ENCODE results near the gene MACROH2A2.

Gene MACROH2A2

GRCh38 chr10:70147259-70147625 lies 94.6 kb downstream of the MACROH2A2 start:
- no peak overlapping the region for H4K91ac ChIP-seq (ENCODE audit: low read length)
- peak overlapping the region; percentile 61 for H3K27ac ChIP-seq (ENCODE audit: low read length, poor library complexity, severe bottlenecking)
- H2BK5ac ChIP-seq (ENCODE audit: low read depth, low read length, poor library complexity, severe bottlenecking) = no peak overlapping the region
- no peak overlapping the region for H2BK12ac ChIP-seq (ENCODE audit: low read length in 2 of 2)
- H2BK15ac ChIP-seq (ENCODE audit: low read depth, poor library complexity, severe bottlenecking) = no peak overlapping the region
- DNase-seq = no peak
- no peak overlapping the region for H3K4ac ChIP-seq (ENCODE audit: low read depth in 1 of 2, low read length in 2 of 2)
- no peak overlapping the region for H3K18ac ChIP-seq (ENCODE audit: low read depth in 1 of 2, low read length in 2 of 2)
- 67% methylated on average over 1 of the region's 2 CpGs for WGBS
- no peak overlapping the region for H2AK5ac ChIP-seq (ENCODE audit: low read length, severe bottlenecking)
- peak overlapping the region in 1 of 2 experiments; percentile 83 for H3K4me3 ChIP-seq (ENCODE audit: insufficient read depth in 1 of 2, low read depth in 1 of 2, low read length in 2 of 2)
- H3K9ac ChIP-seq (ENCODE audit: low read length) = peak overlapping the region; percentile 93
- H3K36me3 ChIP-seq (ENCODE audit: control insufficient read depth in 1 of 2, insufficient read depth in 2 of 2, low read depth in 1 of 2, low read length in 2 of 2) = peaks cover 60 to 62% of the 10 kb centered on the region in 2 experiments
- H2BK120ac ChIP-seq (ENCODE audit: low read depth, low read length) = no peak overlapping the region
- no peaks in the 10 kb centered on the region for H3K9me3 ChIP-seq (ENCODE audit: control insufficient read depth, low read length)
- no peak overlapping the region for H3K4me2 ChIP-seq (ENCODE audit: low read length, poor library complexity, severe bottlenecking)
- H3K14ac ChIP-seq (ENCODE audit: low read length in 2 of 2) = no peak overlapping the region
- no peak overlapping the region for H3K23ac ChIP-seq (ENCODE audit: low read length in 2 of 2)
- H3K79me1 ChIP-seq (replicated peaks; ENCODE audit: low read length, poor library complexity, severe bottlenecking) = peaks cover 31% of the 10 kb centered on the region
- H3K27me3 ChIP-seq (ENCODE audit: control insufficient read depth in 1 of 2, insufficient read depth in 1 of 2, low read length in 2 of 2) = no peaks in the 10 kb centered on the region
- H2AFZ ChIP-seq (ENCODE audit: low read depth, low read length) = no peak overlapping the region
- peaks cover 7% of the 10 kb centered on the region for H3K4me1 ChIP-seq (ENCODE audit: control insufficient read depth, insufficient read depth, low read depth, low read length)
- no peak overlapping the region for H4K8ac ChIP-seq (ENCODE audit: low read length)

GRCh38 chr10:70148516-70148915 lies 95.9 kb downstream of the MACROH2A2 start:
- H4K8ac ChIP-seq (ENCODE audit: low read length) = no peak overlapping the region
- H3K4me2 ChIP-seq (ENCODE audit: low read length, poor library complexity, severe bottlenecking) = no peak overlapping the region
- no peak overlapping the region for H3K4ac ChIP-seq (ENCODE audit: low read depth in 1 of 2, low read length in 2 of 2)
- H2AFZ ChIP-seq (ENCODE audit: low read depth, low read length) = no peak overlapping the region
- H3K36me3 ChIP-seq (ENCODE audit: control insufficient read depth in 1 of 2, insufficient read depth in 2 of 2, low read depth in 1 of 2, low read length in 2 of 2) = peaks cover 52 to 65% of the 10 kb centered on the region in 2 experiments
- H3K79me1 ChIP-seq (replicated peaks; ENCODE audit: low read length, poor library complexity, severe bottlenecking) = peaks cover 23% of the 10 kb centered on the region
- H3K14ac ChIP-seq (ENCODE audit: low read length in 2 of 2) = no peak overlapping the region
- no peak overlapping the region for H4K91ac ChIP-seq (ENCODE audit: low read length)
- no peak overlapping the region for H2BK5ac ChIP-seq (ENCODE audit: low read depth, low read length, poor library complexity, severe bottlenecking)
- peaks cover 7% of the 10 kb centered on the region for H3K4me1 ChIP-seq (ENCODE audit: control insufficient read depth, insufficient read depth, low read depth, low read length)
- H3K23ac ChIP-seq (ENCODE audit: low read length in 2 of 2) = no peak overlapping the region
- no peak overlapping the region for H2BK12ac ChIP-seq (ENCODE audit: low read length in 2 of 2)
- H3K18ac ChIP-seq (ENCODE audit: low read depth in 1 of 2, low read length in 2 of 2) = no peak overlapping the region
- no peak overlapping the region for H2AK5ac ChIP-seq (ENCODE audit: low read length, severe bottlenecking)
- no peak overlapping the region for H3K27ac ChIP-seq (ENCODE audit: low read length, poor library complexity, severe bottlenecking)
- 90% methylated on average over 5 of the region's 5 CpGs for WGBS
- H2BK120ac ChIP-seq (ENCODE audit: low read depth, low read length) = no peak overlapping the region
- H3K27me3 ChIP-seq (ENCODE audit: control insufficient read depth in 1 of 2, insufficient read depth in 1 of 2, low read length in 2 of 2) = no peaks in the 10 kb centered on the region
- no peak for DNase-seq
- H3K4me3 ChIP-seq (ENCODE audit: insufficient read depth in 1 of 2, low read depth in 1 of 2, low read length in 2 of 2) = no peak overlapping the region
- H2BK15ac ChIP-seq (ENCODE audit: low read depth, poor library complexity, severe bottlenecking) = no peak overlapping the region
- no peak overlapping the region for H3K9ac ChIP-seq (ENCODE audit: low read length)
- no peaks in the 10 kb centered on the region for H3K9me3 ChIP-seq (ENCODE audit: control insufficient read depth, low read length)

- WGBS = 60% methylated on average over 3 of the region's 3 CpGs
- Histone ChIP-seq H2AFZ (ENCODE audit: low read depth, low read length) (no peak overlapping the region), H3K36me3 (ENCODE audit: control insufficient read depth in 1 of 2, insufficient read depth in 2 of 2, low read depth in 1 of 2, low read length in 2 of 2) (peaks cover 25 to 99% of the 10 kb centered on the region in 2 experiments), H3K4me2 (ENCODE audit: low read length, poor library complexity, severe bottlenecking) (no peak overlapping the region), H3K18ac (ENCODE audit: low read depth in 1 of 2, low read length in 2 of 2) (no peak overlapping the region), H2AK5ac (ENCODE audit: low read length, severe bottlenecking) (no peak overlapping the region), H3K79me1 (replicated peaks; ENCODE audit: low read length, poor library complexity, severe bottlenecking) (peaks cover 15% of the 10 kb centered on the region), H2BK15ac (ENCODE audit: low read depth, poor library complexity, severe bottlenecking) (no peak overlapping the region), H3K27me3 (ENCODE audit: control insufficient read depth in 1 of 2, insufficient read depth in 1 of 2, low read length in 2 of 2) (no peaks in the 10 kb centered on the region), H3K14ac (ENCODE audit: low read length in 2 of 2) (no peak overlapping the region), H3K4me1 (ENCODE audit: control insufficient read depth, insufficient read depth, low read depth, low read length) (no peaks in the 10 kb centered on the region), H2BK12ac (ENCODE audit: low read length in 2 of 2) (no peak overlapping the region), H4K91ac (ENCODE audit: low read length) (no peak overlapping the region), H3K9me3 (ENCODE audit: control insufficient read depth, low read length) (no peaks in the 10 kb centered on the region), H2BK120ac (ENCODE audit: low read depth, low read length) (no peak overlapping the region), H3K4ac (ENCODE audit: low read depth in 1 of 2, low read length in 2 of 2) (no peak overlapping the region), H4K8ac (ENCODE audit: low read length) (no peak overlapping the region), H3K23ac (ENCODE audit: low read length in 2 of 2) (no peak overlapping the region), H3K27ac (ENCODE audit: low read length, poor library complexity, severe bottlenecking) (no peak overlapping the region), H3K9ac (ENCODE audit: low read length) (no peak overlapping the region), H2BK5ac (ENCODE audit: low read depth, low read length, poor library complexity, severe bottlenecking) (no peak overlapping the region), H3K4me3 (ENCODE audit: insufficient read depth in 1 of 2, low read depth in 1 of 2, low read length in 2 of 2) (no peak overlapping the region)
- DNase-seq = no peak
These were observed 102.7 kb downstream of the MACROH2A2 start for GRCh38 chr10:70155255-70155838.

- H3K4ac ChIP-seq (ENCODE audit: low read depth in 1 of 2, low read length in 2 of 2) = no peak overlapping the region
- no peak overlapping the region for H2BK120ac ChIP-seq (ENCODE audit: low read depth, low read length)
- peaks cover 17 to 92% of the 10 kb centered on the region in 2 experiments for H3K36me3 ChIP-seq (ENCODE audit: control insufficient read depth in 1 of 2, insufficient read depth in 2 of 2, low read depth in 1 of 2, low read length in 2 of 2)
- H2BK12ac ChIP-seq (ENCODE audit: low read length in 2 of 2) = no peak overlapping the region
- H2BK5ac ChIP-seq (ENCODE audit: low read depth, low read length, poor library complexity, severe bottlenecking) = no peak overlapping the region
- peak overlapping the region; percentile 0 for H3K9ac ChIP-seq (ENCODE audit: low read length)
- DNase-seq = no peak
- H3K4me2 ChIP-seq (ENCODE audit: low read length, poor library complexity, severe bottlenecking) = peak overlapping the region; percentile 23
- H2AK5ac ChIP-seq (ENCODE audit: low read length, severe bottlenecking) = no peak overlapping the region
- H3K4me1 ChIP-seq (ENCODE audit: control insufficient read depth, insufficient read depth, low read depth, low read length) = peaks cover 3% of the 10 kb centered on the region
- H3K18ac ChIP-seq (ENCODE audit: low read depth in 1 of 2, low read length in 2 of 2) = no peak overlapping the region
- no peaks in the 10 kb centered on the region for H3K27me3 ChIP-seq (ENCODE audit: control insufficient read depth in 1 of 2, insufficient read depth in 1 of 2, low read length in 2 of 2)
- H4K8ac ChIP-seq (ENCODE audit: low read length) = no peak overlapping the region
- H3K79me1 ChIP-seq (replicated peaks; ENCODE audit: low read length, poor library complexity, severe bottlenecking) = peaks cover 13% of the 10 kb centered on the region
- H3K27ac ChIP-seq (ENCODE audit: low read length, poor library complexity, severe bottlenecking) = no peak overlapping the region
- no peak overlapping the region for H3K4me3 ChIP-seq (ENCODE audit: insufficient read depth in 1 of 2, low read depth in 1 of 2, low read length in 2 of 2)
- no peak overlapping the region for H3K23ac ChIP-seq (ENCODE audit: low read length in 2 of 2)
- H4K91ac ChIP-seq (ENCODE audit: low read length) = no peak overlapping the region
- H3K9me3 ChIP-seq (ENCODE audit: control insufficient read depth, low read length) = no peaks in the 10 kb centered on the region
- no peak overlapping the region for H2AFZ ChIP-seq (ENCODE audit: low read depth, low read length)
- H3K14ac ChIP-seq (ENCODE audit: low read length in 2 of 2) = no peak overlapping the region
- H2BK15ac ChIP-seq (ENCODE audit: low read depth, poor library complexity, severe bottlenecking) = no peak overlapping the region
- WGBS = 88% methylated on average over 2 of the region's 2 CpGs
These were observed 105.5 kb downstream of the MACROH2A2 start for GRCh38 chr10:70158113-70158512.
